H1 (cell line): ENCODE results near the gene ADCY6. TPM values are rescaled to one million over a fixed set of nuclear protein-coding genes. Genes with fewer than 3 reads are reported as not detected.

ENCODE experiments used
- EZH2 ChIP-seq: fragments of 200-600 bp; sonication (generic); IDR thresholded peaks from 2 replicates; pipeline ENCODE4 v1.7.1; 2012; ENCODE audit warnings: low read depth, mild to moderate bottlenecking, moderate library complexity, low read length, inconsistent platforms; ENCODE audit not compliant: severe bottlenecking
- JUN ChIP-seq: IDR thresholded peaks from 2 replicates; pipeline ENCODE4 v1.6.1; 2011; ENCODE audit warnings: low read depth, mild to moderate bottlenecking, improper control_type of control experiment, low read length
- polyA plus RNA-seq, 7 experiments: library from polyadenylated mRNA; depleted of rRNA in 3 of 7; stranded (reverse) in 5 of 7; unstranded in 2 of 7; fragments of >200 nt in 5 of 7; fragments of 200-250 nt in 2 of 7; gene quantifications; 1 replicate in 5 of 7; 2 replicates in 1 of 7; 4 replicates in 1 of 7; pipeline versions ENCODE4 v1.2.1 to v1.2.3, GENCODE V29; 2011 to 2013; ENCODE audit warnings: missing spikeins in 2 of 7, mixed read lengths in 2 of 7
- total RNA-seq: library from RNA; stranded (reverse); fragmentation: NEBNext Ultra II Directional; extraction: Animal tissue kit (Norgen Biotek cat#: 25700); gene quantifications from 2 replicates; pipeline ENCODE4 v1.2.1, GENCODE V29; 2021
- TF ChIP-seq, protein P1 (sequence below): IDR thresholded peaks from 2 replicates; pipeline ENCODE4 v1.6.1; 2012; ENCODE audit warnings: low read length, inconsistent platforms

Gene ADCY6
- total and polyA plus RNA-seq, 2 of the 8 experiments (the other 6 are each of a cell fraction or from before 2014, with no cell fraction given), result 11.7 to 17.5 TPM

DNA sequence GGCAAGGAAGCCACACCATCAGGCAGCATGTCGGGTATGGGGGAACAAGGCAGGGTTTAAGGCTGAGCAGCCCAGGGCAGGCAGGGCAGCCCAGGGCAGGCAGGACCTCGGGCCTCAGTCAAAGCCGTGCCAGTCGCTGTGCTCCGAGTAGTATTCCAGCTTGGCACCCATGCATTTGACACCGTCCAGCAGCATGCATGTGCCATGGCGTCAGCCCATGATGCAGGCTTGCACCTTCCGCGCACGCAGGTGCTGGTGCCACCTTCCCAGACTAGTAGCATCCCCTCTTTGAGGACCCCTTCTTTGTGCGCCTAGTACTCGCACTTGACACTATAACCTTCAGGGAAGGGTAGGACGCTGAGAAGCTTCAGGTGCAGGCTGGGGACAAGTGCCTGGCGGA is 11.6 kb upstream of the ADCY6 start (continued):
- TF ChIP-seq, protein P1, sequence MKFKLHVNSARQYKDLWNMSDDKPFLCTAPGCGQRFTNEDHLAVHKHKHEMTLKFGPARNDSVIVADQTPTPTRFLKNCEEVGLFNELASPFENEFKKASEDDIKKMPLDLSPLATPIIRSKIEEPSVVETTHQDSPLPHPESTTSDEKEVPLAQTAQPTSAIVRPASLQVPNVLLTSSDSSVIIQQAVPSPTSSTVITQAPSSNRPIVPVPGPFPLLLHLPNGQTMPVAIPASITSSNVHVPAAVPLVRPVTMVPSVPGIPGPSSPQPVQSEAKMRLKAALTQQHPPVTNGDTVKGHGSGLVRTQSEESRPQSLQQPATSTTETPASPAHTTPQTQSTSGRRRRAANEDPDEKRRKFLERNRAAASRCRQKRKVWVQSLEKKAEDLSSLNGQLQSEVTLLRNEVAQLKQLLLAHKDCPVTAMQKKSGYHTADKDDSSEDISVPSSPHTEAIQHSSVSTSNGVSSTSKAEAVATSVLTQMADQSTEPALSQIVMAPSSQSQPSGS, result no peak
- no peak for TF ChIP-seq EZH2
- TF ChIP-seq JUN, result no peak
- TF ChIP-seq, all 59 proteins: peak for 0
